SHP77 treated with DMSO at 0.1 percent for 48 hours (cell line): Measurements from ENCODE around the gene PCK1.

Experiments used
- DNase-seq: peaks from one replicate; lab custom pipeline; 2025; lab: John Stamatoyannopoulos, UW

PCK1 gene

GRCh38 chr20:57576617-57577550, 16.0 kb downstream of the PCK1 start:
- DNase-seq, result no peak

GRCh38 chr20:57577679-57578475, 17.0 kb downstream of the PCK1 start:
- no peak for DNase-seq

DNA sequence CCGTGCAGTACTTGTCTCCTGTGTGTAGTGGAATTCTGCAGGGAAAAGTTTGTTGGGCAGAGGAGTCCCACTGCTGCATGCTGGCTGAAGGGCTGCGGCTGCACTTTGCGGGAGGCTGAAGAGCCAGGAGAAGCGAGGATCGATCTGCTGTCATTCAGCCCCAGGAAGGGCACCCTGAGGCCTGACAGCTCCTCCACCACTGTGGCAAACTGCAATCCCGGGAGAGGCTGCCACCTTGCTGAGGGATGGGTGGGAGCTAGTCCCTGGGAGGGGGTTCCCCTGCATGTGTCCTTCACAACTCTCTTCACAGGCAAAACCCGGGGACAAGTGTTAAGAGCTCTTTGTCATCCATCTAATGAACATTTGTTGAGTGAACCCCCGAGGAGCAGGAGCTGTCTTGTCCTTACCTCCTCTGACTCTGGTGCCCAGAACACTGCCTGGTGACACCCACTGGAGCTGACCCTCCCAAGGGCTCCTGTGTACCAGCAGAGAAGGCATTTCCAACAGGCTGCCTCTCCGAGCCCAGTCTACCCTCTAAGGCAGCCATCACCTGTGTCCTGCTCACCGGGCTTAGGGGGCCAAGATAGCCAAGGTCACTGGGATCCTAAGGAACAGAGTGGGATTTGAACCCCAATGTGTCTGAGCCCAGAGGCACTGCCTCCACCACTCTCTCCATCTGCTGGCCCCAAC, 17.7 kb downstream of the PCK1 start:
- DNase-seq, result no peak

DNA sequence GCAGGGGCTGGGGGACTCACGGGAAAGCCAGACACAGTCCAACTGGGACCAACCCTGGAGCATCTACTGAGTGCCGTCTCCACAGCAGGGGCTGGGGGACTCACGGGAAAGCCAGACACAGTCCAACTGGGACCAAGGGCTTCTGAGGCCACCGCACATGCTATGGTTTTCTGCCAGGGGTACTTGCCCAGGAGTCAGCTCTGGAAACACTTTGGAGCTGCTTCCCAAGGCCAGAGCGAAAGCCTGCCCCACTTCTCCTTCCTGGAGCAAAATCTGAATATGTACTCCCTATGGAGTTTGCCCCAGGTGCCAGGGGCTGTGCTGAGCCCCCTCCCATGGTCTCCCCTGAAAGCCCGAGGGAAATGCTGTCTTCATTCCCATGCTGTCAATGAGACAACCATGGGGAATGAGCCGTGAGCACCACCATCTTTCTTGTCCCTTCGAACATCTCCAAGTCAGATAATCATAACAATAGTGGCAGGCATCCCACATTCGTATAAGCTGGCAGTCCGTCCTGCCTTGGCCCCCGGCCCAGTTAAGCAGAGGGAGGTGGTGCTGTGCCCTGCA, 18.5 kb downstream of the PCK1 start:
- no peak for DNase-seq

DNA sequence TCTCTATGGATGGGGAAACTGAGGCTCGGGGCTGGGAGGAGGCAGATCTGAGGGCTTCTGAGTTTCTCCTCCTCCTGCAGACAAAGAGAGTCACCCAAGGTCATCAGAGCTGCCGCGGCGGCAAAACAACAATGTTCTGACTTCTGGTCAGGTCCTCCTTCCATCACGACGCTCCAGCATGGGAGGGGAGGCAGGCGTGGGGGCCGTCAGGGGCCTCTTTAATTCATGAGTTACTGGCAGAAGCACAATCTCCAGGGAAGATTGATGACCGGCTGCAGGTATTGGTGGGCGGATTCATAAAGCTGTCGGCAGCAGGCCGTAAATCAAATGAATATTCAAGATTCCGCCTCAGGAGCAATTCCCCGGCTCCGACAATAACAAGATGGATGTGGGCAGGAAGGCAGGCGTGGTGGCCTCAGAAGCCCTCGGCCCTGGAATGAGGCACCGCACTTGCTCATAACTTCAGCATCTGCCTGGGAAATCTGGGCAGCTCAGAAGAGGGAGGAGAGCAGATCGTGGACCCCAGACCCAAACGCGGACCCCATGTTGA, 19.1 kb downstream of the PCK1 start:
- no peak for DNase-seq

- DNase-seq, result no peak
Measured at GRCh38 chr20:57580478-57581201, 19.7 kb downstream of the PCK1 start.

DNA sequence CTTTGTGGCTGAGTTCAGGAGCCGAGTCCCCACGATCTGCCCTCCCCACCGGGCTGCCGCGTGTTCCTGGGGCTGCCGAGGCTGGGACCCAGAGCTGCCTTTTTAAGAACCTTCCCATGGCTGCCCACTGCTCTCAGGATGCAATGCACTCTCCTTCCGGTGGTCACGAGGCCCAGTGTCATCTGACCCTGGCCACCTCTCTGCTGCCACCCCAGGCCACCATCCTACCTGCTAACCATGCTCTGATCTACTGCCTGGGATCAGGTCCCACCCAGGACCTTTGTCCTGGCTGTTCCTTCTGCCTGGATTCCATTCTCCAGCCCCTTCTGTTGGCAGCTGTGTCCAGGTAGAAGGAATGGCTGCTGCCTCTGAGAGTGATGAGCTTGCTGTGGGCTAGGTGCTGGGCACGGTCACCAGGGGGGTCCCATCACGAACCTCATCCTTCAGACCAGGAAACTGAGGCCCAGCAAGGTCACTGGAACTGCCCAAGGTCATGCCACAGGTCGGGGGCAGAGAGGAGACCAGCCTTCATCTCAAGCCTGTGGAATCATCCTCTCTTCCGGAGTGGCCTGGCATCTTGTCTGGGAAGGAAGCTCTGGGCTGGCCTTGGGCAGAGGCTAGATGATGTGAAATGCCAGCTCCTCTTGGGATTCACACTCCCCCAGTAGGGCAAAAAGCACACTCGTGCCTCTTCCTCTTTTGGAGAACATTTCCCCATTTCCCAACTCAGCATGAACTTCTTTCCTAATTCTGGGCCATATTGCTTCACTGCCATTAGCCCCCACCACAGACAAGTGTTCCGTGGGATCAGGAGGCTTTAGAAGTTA, 20.5 kb downstream of the PCK1 start:
- no peak for DNase-seq

DNA sequence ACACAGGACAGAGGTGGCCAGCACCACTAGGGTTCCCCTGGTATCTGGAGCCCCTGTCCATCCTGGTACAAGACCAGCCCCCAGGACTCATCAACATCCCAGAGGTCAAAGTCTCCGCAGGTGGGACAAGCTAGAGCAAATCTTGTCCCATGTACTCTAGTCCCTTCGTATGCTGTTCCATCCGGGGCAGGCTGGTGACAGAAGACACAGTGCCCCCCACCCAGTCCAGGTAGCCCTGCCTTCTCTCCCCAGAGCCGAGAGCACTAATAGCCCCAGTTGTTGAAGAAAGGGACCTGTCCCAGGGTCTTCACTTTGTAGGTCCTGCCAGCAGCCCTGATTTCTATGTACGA, 21.1 kb downstream of the PCK1 start:
- DNase-seq, result no peak

DNA sequence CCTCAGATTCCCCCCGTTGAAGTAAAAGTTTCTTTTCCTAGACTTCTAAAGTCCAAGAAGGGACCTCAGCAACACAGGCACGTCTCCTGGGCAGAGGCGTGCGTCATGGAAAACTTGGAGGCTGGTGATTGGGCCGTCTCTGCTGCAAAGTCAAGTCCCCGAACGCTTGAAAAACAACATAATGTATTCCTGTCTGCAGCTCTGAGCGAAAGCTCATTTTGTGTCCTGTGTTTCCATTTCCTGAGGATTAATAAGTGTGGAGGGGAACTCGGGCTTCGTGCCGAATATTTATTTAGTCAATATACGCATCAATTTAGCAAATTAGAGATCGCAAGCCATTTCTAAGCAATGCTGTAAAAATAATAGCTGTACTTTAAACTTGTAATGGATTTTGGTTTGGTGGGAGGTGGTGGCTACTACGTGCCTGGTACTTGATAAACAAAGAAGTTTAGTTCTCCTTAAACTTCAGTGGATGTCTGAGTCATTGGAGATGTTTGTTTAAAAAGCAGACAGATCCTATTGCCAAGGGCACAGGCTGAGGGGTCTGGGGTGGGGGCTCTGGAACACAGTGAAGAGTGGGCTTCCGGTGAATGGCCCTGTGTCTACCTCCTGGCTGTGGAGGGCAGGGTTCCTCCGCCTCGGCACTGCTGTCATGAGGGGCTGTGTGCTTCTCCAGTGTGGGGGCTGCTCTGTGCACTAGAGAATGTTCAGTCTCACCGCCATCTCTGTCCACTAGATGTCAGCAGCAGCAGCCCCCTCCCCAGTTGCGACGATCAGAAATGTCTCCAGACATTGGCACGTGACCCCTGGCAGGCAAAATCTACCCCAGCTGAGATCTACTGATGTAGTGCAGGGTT, 21.8 kb downstream of the PCK1 start:
- DNase-seq, result no peak

DNA sequence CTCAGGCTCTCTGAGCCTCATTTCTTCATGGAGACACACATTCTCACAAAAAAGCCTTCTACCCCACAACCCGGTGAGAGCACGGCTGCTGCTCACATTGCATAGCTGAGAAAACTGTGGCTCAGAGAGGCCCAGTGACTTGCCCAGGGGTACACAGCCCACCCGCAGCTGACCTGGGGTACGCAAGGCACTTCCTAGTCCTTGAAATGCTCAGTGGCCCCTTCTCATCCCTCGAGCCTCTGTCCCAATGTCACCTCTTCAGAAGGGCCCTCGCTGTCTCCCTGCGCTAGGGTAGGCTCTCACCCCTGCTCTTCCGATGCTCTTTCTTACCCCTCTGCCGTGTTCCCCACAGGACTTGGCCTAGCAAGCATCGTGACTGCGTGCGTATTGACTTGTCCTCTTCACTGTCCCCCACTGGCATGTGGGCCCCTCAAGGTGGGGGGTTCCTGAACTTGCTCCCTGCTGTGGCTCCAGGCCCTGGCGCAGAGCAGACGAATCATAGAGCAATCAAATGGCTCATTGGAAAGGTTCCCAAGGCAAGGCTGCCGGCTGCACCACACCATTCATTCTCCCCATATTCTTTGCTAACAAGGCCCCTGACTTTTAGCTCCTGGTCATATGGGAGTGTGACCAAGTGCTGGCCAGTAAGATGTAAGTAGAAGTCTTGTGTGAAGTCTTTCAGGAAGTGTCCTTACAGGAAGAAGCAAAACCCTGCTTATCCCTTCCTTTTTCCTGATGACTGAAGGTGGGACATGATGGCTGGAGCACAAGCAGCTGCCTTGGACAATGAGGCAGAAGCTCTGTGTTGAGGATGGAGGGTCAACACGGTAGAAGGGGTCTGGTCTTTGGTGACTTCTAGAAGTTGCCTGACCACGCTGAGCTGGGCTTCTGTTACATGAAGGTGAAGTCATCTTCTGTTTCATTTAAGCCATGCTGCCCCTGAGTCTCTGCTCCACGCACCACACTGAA, 22.7 kb downstream of the PCK1 start:
- DNase-seq, result no peak

DNA sequence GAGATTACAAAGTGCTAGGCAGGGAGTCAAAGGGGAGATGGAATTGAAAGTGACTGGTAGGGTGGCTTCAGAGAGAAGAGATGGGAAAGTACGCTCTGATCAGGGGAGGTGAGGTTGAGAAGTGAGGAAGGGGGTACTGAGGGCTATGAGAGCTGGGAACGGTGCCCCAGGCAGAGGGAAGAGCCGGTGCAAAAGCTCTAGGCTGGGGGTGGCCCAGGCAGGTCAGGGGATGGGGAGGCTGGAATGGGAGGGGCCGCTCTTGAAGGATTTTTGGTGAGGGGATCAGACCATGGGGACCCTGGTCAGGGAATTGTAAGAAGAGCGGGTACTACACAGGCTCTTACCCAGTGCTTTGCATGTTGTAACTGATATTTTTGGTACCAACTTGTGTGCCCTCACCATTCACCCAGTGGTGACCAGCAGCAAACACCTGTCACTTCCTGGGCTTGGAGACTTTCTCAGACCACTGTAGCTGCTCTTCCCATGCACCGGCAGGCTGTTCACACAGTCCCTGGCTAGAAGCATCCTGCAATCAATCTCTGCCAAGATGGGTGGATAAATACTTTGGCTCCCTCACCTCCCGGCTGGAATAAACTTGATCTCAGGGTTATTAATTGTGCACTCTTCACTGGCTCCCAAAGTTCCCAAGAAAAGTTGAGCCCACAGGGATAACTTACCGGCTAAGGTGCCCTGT, 24.0 kb downstream of the PCK1 start:
- no peak for DNase-seq

- DNase-seq, result no peak
Measured at GRCh38 chr20:57585466-57586213, 24.7 kb downstream of the PCK1 start.

- DNase-seq, result no peak
Measured at GRCh38 chr20:57586370-57586793, 25.5 kb downstream of the PCK1 start.

GRCh38 chr20:57586943-57587277, 26.0 kb downstream of the PCK1 start:
- DNase-seq, result no peak

DNA sequence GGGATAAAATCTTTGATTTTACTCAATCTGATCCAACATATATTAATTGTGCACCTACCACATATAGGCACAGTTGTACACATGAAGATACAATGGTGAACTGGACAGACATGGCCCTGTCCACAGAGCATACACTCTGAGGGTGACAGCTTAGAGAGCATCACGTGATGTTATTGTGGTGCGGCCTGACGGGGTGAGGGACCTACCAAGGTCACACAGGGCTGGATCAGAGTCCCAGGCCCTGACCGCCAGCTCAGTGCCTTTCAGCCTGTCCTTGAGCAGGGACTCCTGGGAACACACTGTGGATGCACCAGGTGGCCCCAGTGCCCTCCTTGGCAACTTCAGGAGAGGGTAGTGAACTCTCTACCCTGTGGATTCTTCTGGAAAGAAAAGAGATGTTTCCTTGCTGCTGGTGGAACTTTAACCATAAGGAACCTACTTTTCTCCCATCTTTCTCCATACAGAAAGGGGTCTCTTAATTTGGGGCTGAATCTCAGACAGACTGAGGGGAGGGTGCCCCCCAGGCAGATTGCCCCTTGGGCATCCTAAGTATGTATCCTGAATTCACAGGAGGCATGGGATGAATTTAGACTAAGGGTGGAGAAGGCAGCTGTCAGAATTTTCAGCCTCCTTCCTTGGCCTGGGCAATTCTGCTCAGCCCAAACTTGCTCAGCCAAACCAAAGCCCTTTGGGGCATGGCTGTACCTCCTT, 26.5 kb downstream of the PCK1 start:
- DNase-seq, result no peak

- DNase-seq, result no peak
Measured at GRCh38 chr20:57587989-57588377, 27.1 kb downstream of the PCK1 start.
